Upper lobe of right lung (tissue), 1 donor: ENCODE measurements around the gene SYNPO. TPM values are rescaled to one million over a fixed set of nuclear protein-coding genes. Genes with fewer than 3 reads are reported as not detected.

Experiments used
- ATAC-seq: fragments of 200-7000 bp; cut with Tn5 transposase; one replicate; pipeline ENCODE4 v1.9.1; 2020; ENCODE audit warnings: mild to moderate bottlenecking, moderate library complexity
- DNase-seq: peaks from one replicate; pipeline ENCODE4 v3.0.0-alpha.2; 2020
- H3K27ac ChIP-seq: fragments of 200-600 bp; one replicate; pipeline ENCODE4 v1.8.0; 2022
- H3K27me3 ChIP-seq: fragments of 200-600 bp; one replicate; pipeline ENCODE4 v1.8.0; 2022; ENCODE audit warnings: mild to moderate bottlenecking
- H3K36me3 ChIP-seq: fragments of 200-600 bp; one replicate; pipeline ENCODE4 v1.8.0; 2022
- H3K4me1 ChIP-seq: fragments of 200-600 bp; one replicate; pipeline ENCODE4 v1.8.0; 2022
- H3K4me3 ChIP-seq: fragments of 200-600 bp; one replicate; pipeline ENCODE4 v1.8.0; 2022; ENCODE audit warnings: mild to moderate bottlenecking
- H3K9me3 ChIP-seq: fragments of 200-600 bp; one replicate; pipeline ENCODE4 v1.8.0; 2022
- CTCF ChIP-seq: fragments of 200-600 bp; IDR thresholded peaks from one replicate; pipeline ENCODE4 v1.8.0; 2022; ENCODE audit warnings: antibody characterized with exemption
- intact Hi-C: fragments of 100-400 bp; cut with DNase I; formaldehyde crosslinking; loops from one replicate; pipeline ENCODE4 v1.11.0; 2022
- total RNA-seq: library from RNA; stranded (reverse); fragmentation: NEBNext Ultra II Directional; extraction: Animal tissue kit (Norgen Biotek cat#: 25700); gene quantifications from one replicate; pipeline ENCODE4 v1.2.1, GENCODE V29; 2021
- donor health status: DM: no; HTN: yes; CAD: no; lungs with severe emphysema.

The SYNPO gene
- total RNA-seq, 1 donor from 2014 or later: 151 TPM

DNA sequence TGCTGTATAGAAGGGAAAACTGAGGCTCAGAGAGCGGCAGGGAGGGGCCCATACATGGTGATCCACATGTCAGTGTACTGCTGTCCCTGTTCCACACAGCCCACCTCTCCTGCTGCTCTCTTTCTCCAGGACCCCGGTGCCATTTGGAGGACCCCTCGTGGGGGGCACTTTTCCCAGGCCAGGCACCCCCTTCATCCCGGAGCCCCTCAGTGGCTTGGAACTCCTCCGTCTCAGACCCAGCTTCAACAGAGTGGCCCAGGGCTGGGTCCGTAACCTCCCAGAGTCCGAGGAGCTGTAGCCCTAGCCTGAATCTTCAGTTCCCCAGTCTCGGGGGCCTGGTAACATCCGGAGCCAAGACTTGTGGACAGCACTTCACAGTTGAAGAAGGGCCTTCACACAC is 36.1 kb downstream of the SYNPO start:
- ATAC-seq: no peak

DNA sequence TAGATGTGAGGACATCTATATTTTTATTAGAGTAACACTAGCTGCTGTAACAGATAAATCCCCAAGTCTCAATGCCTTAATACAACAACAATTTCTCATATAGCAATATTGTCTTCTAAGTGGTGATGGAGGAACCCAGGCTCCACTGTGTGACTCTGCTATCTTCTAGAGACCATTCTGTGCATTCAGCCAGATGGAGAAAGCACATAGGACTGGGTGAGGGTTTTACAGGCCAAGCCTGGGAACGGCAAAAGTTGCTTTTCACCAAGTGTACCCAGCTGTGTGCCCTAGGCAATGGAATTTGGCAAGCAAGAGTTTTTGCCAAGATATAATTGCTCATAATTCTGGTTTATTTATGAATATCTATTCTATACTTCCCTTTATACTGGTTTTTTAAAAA is 48.7 kb downstream of the SYNPO start:
- intact Hi-C loops: no loop called here
- ATAC-seq: no peak

More for the DNA sequence above, 36.1 kb downstream of the SYNPO start:
- Histone ChIP-seq H3K27me3 (no peaks in the 10 kb centered on the region), H3K36me3 (no peaks in the 10 kb centered on the region), H3K4me3 (no peak overlapping the region), H3K9me3 (no peaks in the 10 kb centered on the region), H3K27ac (no peak overlapping the region), H3K4me1 (peaks cover 15% of the 10 kb centered on the region)
- no peak for DNase-seq
- intact Hi-C loops: no loop called here
- TF ChIP-seq CTCF: no peak

DNA sequence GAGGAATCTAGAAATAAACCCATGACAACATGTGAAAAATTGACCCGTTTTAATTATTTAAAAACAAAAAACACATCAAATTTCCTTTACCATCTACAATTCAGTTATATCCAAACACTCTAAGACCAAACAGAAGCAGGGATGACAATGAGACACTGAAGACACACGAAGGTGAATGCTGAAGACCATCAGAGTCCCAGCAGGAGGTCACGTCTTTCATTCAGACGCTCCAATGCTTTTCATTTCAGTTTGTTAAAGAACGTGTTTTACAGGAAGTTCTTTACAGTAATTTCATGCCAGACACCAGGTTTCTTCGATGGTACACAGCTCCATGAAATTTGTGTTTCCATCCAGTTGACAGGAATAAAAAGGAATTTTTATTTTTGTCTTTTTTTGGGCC is 50.3 kb downstream of the SYNPO start:
- intact Hi-C loops: no loop called here
- H3K4me3 ChIP-seq: no peak overlapping the region
- H3K4me1 ChIP-seq: no peaks in the 10 kb centered on the region
- H3K27ac ChIP-seq: no peak overlapping the region
- no peak for DNase-seq
- peaks cover 59% of the 10 kb centered on the region for H3K36me3 ChIP-seq
- H3K9me3 ChIP-seq: no peaks in the 10 kb centered on the region
- ATAC-seq: no peak
- no peak for TF ChIP-seq CTCF
- H3K27me3 ChIP-seq: no peaks in the 10 kb centered on the region

More for the DNA sequence above, 48.7 kb downstream of the SYNPO start:
- no peak for DNase-seq
- Histone ChIP-seq H3K4me3 (no peak overlapping the region), H3K4me1 (no peaks in the 10 kb centered on the region), H3K27me3 (no peaks in the 10 kb centered on the region), H3K9me3 (no peaks in the 10 kb centered on the region), H3K27ac (no peak overlapping the region), H3K36me3 (peaks cover 42% of the 10 kb centered on the region)
- no peak for TF ChIP-seq CTCF

GRCh38 chr5:150692276-150692675 is 51.8 kb downstream of the SYNPO start:
- no peak for DNase-seq
- intact Hi-C loops: no loop called here
- peaks cover 74% of the 10 kb centered on the region for H3K36me3 ChIP-seq
- H3K4me3 ChIP-seq: no peak overlapping the region
- H3K27ac ChIP-seq: no peak overlapping the region
- no peaks in the 10 kb centered on the region for H3K27me3 ChIP-seq
- no peaks in the 10 kb centered on the region for H3K4me1 ChIP-seq
- ATAC-seq: no peak
- no peaks in the 10 kb centered on the region for H3K9me3 ChIP-seq
- TF ChIP-seq CTCF: no peak

- TF ChIP-seq CTCF: no peak
- no peak for DNase-seq
- Histone ChIP-seq H3K36me3 (peaks cover 95% of the 10 kb centered on the region), H3K27me3 (no peaks in the 10 kb centered on the region), H3K27ac (no peak overlapping the region), H3K4me1 (peaks cover 5% of the 10 kb centered on the region), H3K4me3 (no peak overlapping the region), H3K9me3 (no peaks in the 10 kb centered on the region)
- intact Hi-C loops: no loop called here
- no peak for ATAC-seq
Observed at GRCh38 chr5:150694612-150695011, 54.2 kb downstream of the SYNPO start.

- intact Hi-C loops: no loop called here
- ATAC-seq: no peak
- no peaks in the 10 kb centered on the region for H3K27me3 ChIP-seq
- peak overlapping the region; percentile 95 for H3K27ac ChIP-seq
- H3K4me3 ChIP-seq: peak overlapping the region; percentile 87
- no peak for TF ChIP-seq CTCF
- H3K4me1 ChIP-seq: peaks cover 9% of the 10 kb centered on the region
- H3K36me3 ChIP-seq: peaks cover 41% of the 10 kb centered on the region
- no peak for DNase-seq
- H3K9me3 ChIP-seq: no peaks in the 10 kb centered on the region
Observed at GRCh38 chr5:150700246-150700593, 59.8 kb downstream of the SYNPO start.
